GM18517 (cell line): ENCODE measurements around the gene ZNF20.

Source experiments
- ATAC-seq: cut with Tn5 transposase; IDR thresholded peaks from one replicate; pipeline ENCODE4 v1.9.1; 2021; ENCODE audit warnings: mild to moderate bottlenecking, moderate library complexity; ENCODE audit not compliant: unreplicated experiment

The ZNF20 gene

GRCh38 chr19:12139885-12140544, at the start of gene ZNF20:
TSS of gene ZNF20 (minus strand) at chr19:12140350. CDS start at chr19:12140182, 168 bp downstream.
- peak; percentile 74 for ATAC-seq

GRCh38 chr19:12187625-12188024, 47.5 kb upstream of the ZNF20 start:
- ATAC-seq = no peak

GRCh38 chr19:12180377-12180776, 40.2 kb upstream of the ZNF20 start:
- no peak for ATAC-seq

- no peak for ATAC-seq
Observed at GRCh38 chr19:12166626-12167025, 26.5 kb upstream of the ZNF20 start.

- ATAC-seq = no peak
Observed at GRCh38 chr19:12163826-12164225, 23.7 kb upstream of the ZNF20 start.

DNA sequence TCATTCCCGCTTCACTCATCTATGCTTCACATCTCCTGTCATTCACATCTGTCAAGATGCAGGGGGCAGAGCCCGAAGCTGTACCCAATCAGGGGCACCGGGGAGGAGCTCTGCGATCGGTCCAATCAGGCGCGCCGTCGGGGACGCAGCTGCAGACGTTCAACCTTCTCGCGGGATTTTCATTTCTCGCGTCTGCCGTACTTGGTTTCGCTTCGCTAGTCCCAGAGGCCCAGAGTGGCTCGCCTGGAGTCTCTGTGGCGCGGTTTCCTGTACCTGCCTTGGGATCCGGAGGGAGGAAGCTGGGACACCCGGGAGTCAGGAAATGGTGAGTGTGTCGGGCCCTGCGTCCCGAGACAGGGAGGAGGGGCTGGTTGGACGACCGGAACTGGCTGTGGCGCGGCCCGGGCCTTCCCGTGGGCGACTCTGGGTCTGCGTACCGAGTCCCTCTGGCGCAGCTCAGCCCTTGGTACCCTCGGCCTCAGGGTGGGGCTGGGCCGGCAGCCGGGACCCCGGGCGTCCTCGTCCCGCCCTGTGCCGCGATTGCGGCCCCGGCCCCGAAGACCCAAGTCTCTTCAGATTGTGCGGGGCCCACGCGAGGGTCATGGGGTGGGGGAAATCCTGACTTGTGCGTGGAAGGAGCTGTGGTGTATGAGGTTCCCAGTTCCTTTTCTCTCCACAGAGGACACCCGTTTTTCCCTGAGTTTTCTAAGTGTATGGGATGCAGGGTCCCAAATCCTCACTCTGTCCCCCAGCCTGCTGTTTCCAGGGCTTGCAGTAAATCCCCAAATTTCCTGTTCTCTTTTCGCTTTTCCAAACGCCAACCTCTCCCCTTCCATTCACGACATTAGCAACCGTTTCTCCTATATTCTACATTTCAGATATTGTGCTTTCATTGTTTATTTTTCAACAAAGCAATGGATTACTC, 23.0 kb upstream of the ZNF20 start, which contains the start of gene ZNF136:
TSS of gene ZNF136 (plus strand) at position 215 of the 925 bp plus-strand sequence. CDS start at position 323, 108 bp downstream.
- ATAC-seq = peak; percentile 89

DNA sequence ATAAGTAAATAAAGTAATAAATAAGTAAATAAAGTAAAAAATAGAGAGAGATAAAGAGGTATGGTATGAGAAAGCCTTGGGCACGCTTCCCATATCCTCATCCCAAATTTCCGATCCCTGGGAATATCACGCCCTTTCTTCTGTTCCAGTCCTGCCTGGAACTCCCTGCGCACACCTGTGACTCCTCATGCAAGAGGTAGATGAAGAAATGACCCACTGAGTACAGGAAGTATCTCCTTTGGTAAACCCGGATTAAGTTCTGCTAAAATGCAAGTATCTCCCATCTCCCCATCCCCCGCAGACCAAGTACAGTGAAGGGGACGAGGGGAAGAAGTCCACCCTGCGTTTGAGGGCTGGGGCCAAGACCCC, 22.3 kb upstream of the ZNF20 start:
- peak; percentile 21 for ATAC-seq

- ATAC-seq = no peak
Observed at GRCh38 chr19:12159773-12160414, 19.7 kb upstream of the ZNF20 start.

DNA sequence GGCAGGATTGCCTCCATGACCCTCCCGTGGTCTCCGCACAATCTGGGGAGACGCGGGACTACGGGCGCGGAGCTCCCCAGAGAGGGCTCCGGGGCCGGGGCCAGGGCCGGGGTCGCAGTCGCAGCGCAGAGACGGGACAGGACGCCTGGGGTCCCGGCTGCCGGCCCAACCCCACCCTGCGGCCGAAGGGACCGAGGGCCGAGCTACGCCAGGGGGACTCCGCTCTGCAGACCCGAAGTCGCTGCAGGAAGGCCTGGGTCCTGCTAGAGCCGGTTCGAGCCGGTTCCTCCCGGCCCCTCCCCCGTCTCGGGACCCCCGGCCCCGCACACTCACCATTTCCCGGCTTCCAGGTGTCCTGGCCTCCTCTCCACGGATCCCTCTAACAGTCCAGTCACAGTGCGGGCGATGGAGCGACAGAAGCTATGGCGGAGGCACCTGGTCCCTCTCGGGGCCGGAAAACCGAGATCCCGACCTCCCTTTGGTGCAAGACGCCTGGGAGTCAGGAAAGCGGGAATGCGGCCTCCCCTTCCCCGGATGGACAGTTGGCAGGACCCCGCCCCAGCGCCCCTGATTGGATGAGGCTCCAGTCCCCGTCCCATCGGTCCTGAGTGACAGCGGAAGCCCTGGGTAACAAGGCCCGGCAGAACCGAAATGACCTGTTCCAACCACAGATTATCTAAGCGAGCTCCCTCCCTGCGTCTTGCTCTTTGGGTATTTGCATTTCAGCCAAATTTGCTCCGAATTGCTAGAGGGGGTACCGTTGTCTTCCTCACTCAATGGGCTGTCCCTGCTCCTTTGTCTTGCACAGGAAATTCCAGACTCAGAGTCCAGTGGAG, 16.3 kb upstream of the ZNF20 start, which contains the start of gene ZNF625:
TSS of gene ZNF625 (minus strand) at position 512 of the 836 bp plus-strand sequence. CDS start at position 336, 176 bp downstream.
- ATAC-seq = peak; percentile 51

- no peak for ATAC-seq
Observed at GRCh38 chr19:12155324-12155860, 15.2 kb upstream of the ZNF20 start.

DNA sequence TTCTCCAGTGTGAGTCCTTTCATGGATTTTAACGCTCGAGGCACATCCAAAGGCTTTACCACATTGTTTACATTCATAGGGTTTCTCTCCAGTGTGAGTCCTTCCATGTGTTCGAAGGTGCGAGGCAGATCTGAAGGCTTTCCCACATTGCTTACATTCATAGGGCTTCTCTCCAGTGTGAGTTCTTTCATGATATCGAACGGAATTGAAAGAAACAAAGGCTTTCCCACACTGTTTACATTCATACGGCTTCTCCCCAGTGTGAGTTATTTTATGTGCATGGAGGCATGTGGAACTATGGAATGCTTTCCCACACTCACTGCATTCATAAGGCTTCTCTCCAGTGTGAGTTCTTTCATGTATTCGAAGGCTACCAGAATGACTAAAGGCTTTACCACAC, 5.2 kb upstream of the ZNF20 start:
- ATAC-seq = no peak

DNA sequence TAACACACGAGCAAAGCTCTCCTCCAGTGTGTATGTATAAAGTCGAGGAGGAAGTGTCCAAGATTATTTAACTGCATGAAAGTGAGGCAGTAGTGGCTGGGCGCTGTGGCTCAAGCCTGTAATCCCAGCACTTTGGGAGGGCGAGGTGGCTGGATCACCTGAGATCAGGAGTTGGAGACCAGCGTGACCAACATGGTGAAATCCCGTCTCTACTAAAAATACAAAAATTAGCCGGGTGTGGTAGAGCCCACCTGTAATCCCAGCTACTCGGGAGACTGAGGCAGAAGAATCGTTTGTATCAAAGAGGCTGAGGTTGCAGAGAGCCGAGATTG, 1.2 kb upstream of the ZNF20 start:
- no peak for ATAC-seq

- peak; percentile 53 for ATAC-seq
Observed at GRCh38 chr19:12140545-12141404, 625 bp upstream of the ZNF20 start.

DNA sequence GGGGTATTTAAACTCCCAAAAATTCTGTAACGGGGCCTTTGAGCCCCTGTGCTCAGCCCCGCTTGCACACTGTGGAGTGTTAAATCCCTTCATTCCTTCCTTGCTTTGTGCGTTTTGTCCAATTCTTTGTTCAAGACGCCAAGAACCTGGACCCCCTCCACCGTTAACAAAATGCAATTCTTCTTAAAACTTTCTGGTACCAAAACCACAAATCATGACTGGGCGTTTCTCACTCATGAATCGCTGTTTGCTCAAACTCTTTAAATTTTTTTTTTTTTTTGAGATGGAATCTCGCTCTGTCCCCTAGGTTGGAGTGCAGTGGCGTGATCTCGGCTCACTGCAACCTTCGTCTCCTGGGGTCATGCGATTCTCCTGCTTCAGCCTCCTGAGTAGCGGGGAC, 881 bp downstream of the ZNF20 start:
- no peak for ATAC-seq

DNA sequence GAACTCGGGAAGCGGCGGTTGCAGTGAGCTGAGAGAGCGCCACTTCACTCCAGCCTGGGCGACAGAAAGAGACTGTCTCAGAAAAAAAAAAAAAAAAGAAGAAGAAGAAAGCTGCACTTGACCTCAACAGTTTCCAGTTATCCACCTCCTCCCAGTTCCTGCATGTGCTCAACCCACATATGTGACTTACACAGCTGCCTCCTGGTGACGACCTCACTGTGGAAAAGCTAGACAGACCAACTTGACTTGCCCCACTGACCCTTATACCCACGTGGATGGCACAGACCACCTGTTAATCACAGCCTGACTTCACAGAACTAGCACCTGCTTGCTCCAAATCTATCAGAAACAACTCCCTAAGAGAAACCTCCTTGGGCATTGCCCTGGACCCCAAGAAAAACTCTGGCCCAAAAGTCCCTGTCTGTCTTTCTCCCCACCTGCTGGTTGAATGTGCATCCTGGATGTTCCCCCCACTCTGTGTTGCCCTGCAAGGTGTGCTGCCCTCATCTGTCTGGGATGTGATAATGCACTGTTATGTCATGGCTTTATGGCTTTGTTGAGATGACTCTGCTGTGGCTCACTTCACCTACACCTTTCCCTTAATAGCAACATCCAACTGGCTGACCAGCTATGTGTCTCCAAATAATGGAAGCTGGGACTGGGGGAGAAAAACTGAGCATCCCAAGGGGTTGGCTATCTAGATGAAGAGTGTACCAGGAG, 2.8 kb downstream of the ZNF20 start:
- ATAC-seq = no peak

- no peak for ATAC-seq
Observed at GRCh38 chr19:12133069-12133468, 7.1 kb downstream of the ZNF20 start.

GRCh38 chr19:12126707-12127106, 13.4 kb downstream of the ZNF20 start:
- ATAC-seq = no peak

- ATAC-seq = no peak
Observed at GRCh38 chr19:12117201-12117970, 22.8 kb downstream of the ZNF20 start.
